HG03460 (cell line): Measurements from ENCODE around the gene MTHFSD.

Source experiments
- ATAC-seq: cut with Tn5 transposase; IDR thresholded peaks from one replicate; pipeline ENCODE4 v1.9.1; 2021; ENCODE audit not compliant: unreplicated experiment

Gene MTHFSD

GRCh38 chr16:86505185-86505898 is 49.7 kb downstream of the MTHFSD start:
- ATAC-seq = no peak

DNA sequence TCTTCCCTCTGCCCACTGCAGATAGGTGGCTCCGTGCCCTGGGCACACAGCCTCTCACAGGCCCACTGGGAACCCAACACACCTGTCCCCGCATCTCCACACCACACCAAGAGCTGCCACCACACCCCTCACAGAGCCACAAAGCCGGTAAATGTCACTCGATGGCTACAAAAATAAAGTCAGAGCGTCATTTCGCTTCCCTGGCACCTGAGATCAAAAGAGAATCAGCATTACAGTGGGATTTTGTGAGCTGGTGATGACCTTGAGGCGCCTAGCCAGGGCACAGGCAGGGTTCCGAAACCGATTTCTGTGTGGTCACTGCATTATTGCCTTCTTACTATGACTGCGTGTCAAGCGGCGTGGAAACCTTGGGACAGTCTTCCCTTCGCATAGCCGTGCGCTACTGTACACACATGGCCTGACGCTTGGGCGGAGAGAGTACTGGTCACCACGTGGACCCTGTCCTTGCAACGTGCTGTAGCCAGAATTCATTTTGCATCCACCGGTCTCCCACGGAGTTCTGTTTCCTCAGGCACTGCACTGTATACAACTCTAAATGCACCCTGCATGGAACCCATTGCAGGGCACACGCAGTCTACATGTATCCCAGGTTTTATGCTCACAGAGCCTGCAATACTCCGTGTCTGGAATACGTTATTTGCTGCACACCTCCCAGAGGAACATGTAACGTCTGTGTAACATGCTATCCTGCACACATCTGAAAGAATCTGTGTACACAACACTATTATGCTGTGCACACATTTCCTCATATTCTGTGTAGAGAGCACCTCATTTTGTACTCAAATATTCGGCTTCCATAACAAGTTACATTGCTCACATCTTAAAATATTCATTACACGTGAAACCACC is 50.5 kb downstream of the MTHFSD start:
- ATAC-seq = no peak

DNA sequence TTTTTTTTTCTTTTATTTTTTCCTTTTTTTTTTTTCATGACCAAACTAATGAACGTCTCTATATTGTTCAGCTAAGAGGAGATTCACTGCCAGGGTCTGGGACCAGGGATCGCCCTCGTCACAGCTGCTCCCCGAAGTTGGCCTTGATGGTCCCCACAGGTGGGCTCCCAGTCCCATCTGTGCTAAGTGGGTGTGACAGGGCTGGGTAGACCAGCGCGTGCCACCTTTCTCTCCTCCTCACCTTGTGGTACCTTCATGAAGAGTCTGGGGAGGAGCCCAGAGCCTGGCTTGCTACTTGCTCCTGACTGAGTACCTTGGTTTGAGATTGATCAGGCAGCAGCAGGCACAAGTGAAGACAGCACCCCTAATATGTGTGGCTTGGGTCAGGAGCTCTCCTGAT is 51.2 kb downstream of the MTHFSD start:
- ATAC-seq = no peak

DNA sequence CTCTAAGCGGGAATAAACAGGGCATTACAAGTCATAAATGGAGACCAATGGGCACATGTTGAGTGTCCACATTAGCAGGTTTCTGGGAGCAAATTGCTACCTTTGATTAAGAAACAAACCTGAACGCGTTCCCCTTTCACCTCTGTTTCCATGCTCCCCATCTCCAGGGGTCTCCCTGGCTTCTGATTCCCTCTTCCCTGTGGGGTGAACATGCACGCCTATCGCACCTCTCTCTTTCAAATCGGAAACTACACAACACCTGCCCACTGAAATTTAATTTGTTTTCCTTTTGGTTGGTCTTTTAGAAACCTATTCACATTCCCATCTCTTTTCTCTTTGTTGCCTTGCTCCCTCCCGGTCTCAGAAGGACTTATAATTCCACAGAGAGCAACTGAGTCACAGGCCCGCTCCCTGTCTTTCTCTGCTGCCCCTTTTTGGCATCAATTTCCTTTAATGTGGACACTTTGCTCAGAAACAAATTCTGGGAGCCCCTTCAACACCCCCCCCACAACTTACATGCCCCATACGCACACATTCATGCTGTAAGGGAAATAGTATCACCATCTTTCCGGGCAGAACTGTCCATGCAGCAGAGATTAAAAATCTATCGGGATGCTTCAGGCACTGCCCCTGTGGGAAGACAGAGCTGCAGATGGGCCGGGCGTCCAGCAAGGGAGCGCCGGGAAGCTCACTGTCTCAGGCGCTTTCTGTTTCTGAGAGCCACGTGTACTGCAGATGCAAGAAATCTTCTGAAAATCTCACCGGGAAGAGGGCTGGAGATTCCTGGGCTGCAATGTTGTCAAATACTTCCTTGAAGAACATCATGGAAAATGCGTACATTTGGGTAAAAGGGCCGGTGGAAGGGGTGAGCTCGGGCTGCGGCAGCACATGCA is 51.9 kb downstream of the MTHFSD start:
- ATAC-seq = no peak

GRCh38 chr16:86501989-86502855 is 52.8 kb downstream of the MTHFSD start:
- no peak for ATAC-seq

DNA sequence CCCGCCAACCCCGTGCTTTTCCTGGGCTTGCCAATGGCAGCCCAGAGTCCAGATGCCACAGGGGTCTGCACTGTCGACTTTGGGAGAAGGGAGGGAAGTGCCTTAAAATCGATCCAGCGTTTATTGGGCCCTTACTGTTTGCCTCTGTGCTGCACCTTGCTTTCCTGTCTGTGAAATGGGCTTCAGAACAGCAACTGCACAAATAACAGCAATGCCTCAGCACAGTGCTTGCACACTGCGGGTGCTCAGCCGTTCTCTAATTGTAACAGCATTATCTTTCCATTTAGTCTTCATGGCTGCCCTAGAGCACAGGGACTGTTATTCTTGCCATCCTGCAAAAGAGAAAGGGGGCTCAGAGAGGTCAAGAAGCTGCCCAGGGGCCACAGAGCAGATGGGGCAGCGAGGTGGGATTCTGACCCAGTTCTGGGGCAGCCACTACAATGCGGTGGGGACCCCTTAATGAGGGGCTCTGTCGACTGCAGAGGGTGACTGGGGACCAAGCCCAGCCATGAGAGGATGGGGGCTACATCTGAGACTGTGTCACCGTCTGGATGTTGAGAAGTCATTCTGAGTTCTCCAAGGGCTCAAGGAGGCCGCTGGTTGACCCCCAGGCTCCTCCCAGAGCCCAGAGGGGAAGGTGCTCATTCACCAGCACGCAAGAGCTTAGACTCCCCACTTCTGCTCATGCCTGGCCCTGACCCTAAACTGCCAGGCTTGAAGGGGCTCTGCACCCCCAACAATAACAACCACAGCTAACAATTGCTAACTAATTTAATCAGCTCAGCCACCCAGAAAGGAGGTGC is 54.1 kb downstream of the MTHFSD start:
- no peak for ATAC-seq

DNA sequence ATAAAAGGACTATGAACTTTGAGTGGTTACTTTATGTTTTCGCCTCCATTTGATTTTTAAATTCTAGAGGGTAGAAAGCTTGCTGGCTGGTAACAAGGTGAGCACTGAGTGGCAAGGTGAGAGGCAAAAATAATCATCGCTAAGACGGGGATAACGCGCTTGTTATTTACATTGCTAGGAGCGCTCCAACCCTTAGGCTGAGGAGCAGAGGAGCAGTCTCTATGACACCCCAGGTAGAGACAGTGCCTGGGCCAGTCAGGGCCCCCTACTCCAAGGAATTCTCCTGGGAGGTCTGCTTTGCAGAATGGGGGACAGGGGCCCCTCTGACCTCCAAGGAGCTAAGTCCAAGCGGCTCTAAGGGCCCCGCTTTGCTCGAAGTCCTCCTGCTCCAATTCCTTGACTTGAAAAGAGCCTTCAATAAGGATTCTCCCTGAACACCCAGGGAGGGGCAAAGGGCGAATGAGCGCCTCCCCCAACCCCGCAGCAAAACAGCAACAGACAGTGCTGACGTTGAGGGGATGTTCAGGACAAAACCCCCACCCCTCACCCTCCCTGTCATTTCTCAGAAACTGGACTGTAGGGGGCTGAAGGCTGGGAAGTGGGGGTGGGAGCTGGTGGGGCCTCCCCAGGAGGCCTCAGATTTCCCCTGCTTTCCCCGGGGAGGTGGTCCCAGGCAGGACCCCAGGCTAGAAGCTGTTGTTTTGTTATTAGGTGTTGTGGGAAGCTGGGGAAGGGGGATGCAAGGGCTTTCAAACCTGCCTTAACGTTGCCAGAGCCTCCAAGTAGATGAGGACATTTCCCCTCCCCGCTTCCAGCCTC is 54.9 kb downstream of the MTHFSD start:
- no peak for ATAC-seq

DNA sequence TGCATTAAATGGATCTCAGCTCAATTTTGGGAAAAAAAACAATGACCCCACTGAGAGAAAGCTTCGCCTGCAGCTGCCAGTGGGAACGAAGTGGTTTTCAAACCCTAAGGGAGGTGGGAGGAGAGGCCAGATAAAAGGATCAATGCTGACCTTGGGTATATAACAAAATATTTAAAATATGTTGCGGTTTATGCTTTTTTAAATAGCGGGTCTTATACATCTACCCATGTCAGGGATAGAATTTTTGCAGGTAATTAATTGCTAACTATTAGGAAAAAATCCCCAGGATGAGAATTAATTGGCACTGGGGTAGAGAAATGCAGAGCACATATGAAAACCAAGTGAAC is 55.6 kb downstream of the MTHFSD start:
- no peak for ATAC-seq

GRCh38 chr16:86498671-86499439 is 56.2 kb downstream of the MTHFSD start:
- ATAC-seq = no peak

- ATAC-seq = no peak
Measured at GRCh38 chr16:86498155-86498670, 56.8 kb downstream of the MTHFSD start.

- no peak for ATAC-seq
Measured at GRCh38 chr16:86497551-86498021, 57.4 kb downstream of the MTHFSD start.

GRCh38 chr16:86496929-86497461 is 58.0 kb downstream of the MTHFSD start:
- no peak for ATAC-seq

DNA sequence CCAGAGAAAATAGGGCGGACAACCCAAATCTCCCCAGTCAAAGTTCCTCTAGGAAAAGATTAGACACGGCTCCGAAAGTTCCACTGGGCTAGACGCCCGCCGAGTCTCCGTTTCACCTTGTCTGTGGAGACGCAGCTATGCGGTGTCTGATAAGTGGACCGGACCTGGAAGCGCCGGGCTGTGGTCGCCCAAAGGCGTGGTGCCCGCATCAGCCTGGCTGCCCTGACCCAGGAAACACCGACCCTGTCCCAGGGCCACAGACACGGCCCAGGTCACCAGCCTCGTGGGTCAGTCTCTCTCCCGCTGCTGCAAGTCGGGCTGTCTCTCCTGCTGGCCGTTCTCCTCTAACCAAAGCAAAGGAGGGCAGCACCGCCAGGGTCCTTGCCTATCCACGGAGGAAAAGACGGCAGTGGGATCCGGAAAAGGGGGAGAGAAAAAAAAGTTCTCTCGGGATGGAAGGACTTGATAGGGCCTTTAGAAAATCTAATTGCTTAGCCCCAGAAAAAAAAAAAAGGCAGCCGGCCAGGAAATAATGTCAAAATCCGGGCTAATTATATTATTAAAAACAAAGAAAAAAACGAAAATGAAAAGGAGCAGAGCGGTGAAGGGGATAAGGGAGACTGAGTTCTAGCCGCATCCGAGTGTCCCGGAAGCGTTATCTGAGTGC is 58.6 kb downstream of the MTHFSD start:
- ATAC-seq = no peak

DNA sequence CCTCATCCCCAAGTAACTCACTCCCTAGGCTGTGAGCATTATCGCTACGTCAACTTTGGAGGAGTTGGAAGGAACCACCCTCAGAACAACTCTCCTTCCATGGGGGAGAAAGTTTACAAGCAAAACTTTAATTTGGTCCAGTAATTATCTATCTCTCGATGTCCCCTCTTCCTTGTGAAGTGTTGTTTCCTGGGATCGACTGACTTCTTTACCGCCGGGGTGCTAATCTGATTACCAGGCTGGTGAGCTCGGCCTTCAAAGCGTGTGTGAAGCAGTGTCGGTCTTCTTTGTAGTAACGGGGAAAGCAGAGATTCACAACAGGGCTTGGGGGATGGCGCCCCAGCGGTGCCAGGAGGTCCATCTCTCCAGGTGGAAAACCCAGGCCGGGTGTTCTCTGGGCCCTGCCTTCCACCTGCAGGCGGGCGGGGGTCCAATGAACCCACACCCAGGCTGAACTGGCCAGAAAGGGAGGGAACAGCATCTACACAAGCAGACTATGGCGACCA is 59.2 kb downstream of the MTHFSD start:
- no peak for ATAC-seq

- no peak for ATAC-seq
Measured at GRCh38 chr16:86495357-86495701, 59.7 kb downstream of the MTHFSD start.

GRCh38 chr16:86494565-86495356 is 60.3 kb downstream of the MTHFSD start:
- no peak for ATAC-seq
